Measurements from ENCODE around the gene TRIM54. TPM values are rescaled to one million over a fixed set of nuclear protein-coding genes. Genes with fewer than 3 reads are reported as not detected.

Gene TRIM54
- total and polyA plus RNA-seq, 9 of the 15 experiments (the other 6 are each of a cell fraction or from before 2014, with no cell fraction given), result not detected

GRCh38 chr2:27320958-27321543 lies 38.8 kb downstream of the TRIM54 start (continued):
- TF ChIP-seq, protein P1, sequence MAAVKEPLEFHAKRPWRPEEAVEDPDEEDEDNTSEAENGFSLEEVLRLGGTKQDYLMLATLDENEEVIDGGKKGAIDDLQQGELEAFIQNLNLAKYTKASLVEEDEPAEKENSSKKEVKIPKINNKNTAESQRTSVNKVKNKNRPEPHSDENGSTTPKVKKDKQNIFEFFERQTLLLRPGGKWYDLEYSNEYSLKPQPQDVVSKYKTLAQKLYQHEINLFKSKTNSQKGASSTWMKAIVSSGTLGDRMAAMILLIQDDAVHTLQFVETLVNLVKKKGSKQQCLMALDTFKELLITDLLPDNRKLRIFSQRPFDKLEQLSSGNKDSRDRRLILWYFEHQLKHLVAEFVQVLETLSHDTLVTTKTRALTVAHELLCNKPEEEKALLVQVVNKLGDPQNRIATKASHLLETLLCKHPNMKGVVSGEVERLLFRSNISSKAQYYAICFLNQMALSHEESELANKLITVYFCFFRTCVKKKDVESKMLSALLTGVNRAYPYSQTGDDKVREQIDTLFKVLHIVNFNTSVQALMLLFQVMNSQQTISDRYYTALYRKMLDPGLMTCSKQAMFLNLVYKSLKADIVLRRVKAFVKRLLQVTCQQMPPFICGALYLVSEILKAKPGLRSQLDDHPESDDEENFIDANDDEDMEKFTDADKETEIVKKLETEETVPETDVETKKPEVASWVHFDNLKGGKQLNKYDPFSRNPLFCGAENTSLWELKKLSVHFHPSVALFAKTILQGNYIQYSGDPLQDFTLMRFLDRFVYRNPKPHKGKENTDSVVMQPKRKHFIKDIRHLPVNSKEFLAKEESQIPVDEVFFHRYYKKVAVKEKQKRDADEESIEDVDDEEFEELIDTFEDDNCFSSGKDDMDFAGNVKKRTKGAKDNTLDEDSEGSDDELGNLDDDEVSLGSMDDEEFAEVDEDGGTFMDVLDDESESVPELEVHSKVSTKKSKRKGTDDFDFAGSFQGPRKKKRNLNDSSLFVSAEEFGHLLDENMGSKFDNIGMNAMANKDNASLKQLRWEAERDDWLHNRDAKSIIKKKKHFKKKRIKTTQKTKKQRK (IDR thresholded peaks at IDR 0.05; ENCODE audit: borderline replicate concordance, low read depth, low read length), result no peak
- TF ChIP-seq C11orf30 (IDR thresholded peaks at IDR 0.05; ENCODE audit: low read depth) (no peak), STAT5A (IDR thresholded peaks at IDR 0.05; ENCODE audit: borderline replicate concordance, low read length) (no peak), ZNF586 (CRISPR knock-in tag; conservative IDR thresholded peaks at IDR 0.05) (no peak), TAF1 (IDR thresholded peaks at IDR 0.05; ENCODE audit: control insufficient read depth, extremely low read depth, insufficient read depth, low read length, severe bottlenecking) (no peak), CREM (IDR thresholded peaks at IDR 0.05; ENCODE audit: low read depth) (peak; percentile 92), ATF3 (IDR thresholded peaks at IDR 0.05) (peak; percentile 99), ATF3 (CRISPR knock-in tag; conservative IDR thresholded peaks at IDR 0.05) (peak; percentile 99), NFE2 (IDR thresholded peaks at IDR 0.05; ENCODE audit: low read depth) (0 out of 2 replicates have a peak, but pooled peaks have one; percentile 19), NCOA6 (IDR thresholded peaks at IDR 0.05) (no peak), ZNF133 (CRISPR knock-in tag; IDR thresholded peaks at IDR 0.05) (no peak), CREB5 (CRISPR knock-in tag; IDR thresholded peaks at IDR 0.05) (no peak), SMARCE1 (IDR thresholded peaks at IDR 0.05) (peak; percentile 91), FOSL1 (tag; conservative IDR thresholded peaks at IDR 0.05) (peak; percentile 100), ETV5 (CRISPR knock-in tag; IDR thresholded peaks at IDR 0.05; ENCODE audit: low read depth) (no peak)
- TF ChIP-seq, protein P2, sequence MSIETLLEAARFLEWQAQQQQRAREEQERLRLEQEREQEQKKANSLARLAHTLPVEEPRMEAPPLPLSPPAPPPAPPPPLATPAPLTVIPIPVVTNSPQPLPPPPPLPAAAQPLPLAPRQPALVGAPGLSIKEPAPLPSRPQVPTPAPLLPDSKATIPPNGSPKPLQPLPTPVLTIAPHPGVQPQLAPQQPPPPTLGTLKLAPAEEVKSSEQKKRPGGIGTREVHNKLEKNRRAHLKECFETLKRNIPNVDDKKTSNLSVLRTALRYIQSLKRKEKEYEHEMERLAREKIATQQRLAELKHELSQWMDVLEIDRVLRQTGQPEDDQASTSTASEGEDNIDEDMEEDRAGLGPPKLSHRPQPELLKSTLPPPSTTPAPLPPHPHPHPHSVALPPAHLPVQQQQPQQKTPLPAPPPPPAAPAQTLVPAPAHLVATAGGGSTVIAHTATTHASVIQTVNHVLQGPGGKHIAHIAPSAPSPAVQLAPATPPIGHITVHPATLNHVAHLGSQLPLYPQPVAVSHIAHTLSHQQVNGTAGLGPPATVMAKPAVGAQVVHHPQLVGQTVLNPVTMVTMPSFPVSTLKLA (conservative IDR thresholded peaks at IDR 0.05), result peak in 1 of 2 experiments; percentile 61; a peak in 1 of 4 replicates
